ENCODE data around the gene RNLS.

RNLS gene

DNA sequence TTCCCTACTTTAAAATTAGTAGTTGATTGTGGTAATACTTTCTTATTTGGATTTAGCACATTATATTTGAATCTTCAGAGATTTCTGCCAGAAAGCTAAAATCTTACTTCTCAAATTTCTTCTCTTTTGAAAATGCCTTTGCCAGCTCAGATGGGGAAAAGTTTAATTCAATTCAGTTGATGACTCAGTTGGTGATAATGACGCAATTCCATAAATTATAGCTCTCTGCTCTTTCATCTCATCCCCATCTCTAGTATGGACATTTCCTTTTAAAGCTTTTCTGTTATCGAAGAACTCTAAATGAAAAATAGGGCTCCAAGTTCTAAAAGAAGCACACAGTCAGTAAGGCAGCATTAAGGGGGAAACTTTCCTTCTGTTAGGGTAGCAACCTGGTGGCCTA, 25.5 kb downstream of the RNLS start:
- no peak for DNase-seq (ENCODE audit: low spot score)
- TF ChIP-seq, protein P1, sequence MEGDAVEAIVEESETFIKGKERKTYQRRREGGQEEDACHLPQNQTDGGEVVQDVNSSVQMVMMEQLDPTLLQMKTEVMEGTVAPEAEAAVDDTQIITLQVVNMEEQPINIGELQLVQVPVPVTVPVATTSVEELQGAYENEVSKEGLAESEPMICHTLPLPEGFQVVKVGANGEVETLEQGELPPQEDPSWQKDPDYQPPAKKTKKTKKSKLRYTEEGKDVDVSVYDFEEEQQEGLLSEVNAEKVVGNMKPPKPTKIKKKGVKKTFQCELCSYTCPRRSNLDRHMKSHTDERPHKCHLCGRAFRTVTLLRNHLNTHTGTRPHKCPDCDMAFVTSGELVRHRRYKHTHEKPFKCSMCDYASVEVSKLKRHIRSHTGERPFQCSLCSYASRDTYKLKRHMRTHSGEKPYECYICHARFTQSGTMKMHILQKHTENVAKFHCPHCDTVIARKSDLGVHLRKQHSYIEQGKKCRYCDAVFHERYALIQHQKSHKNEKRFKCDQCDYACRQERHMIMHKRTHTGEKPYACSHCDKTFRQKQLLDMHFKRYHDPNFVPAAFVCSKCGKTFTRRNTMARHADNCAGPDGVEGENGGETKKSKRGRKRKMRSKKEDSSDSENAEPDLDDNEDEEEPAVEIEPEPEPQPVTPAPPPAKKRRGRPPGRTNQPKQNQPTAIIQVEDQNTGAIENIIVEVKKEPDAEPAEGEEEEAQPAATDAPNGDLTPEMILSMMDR (IDR thresholded peaks at IDR 0.05; ENCODE audit: borderline replicate concordance, control extremely low read depth, extremely low read depth, insufficient read depth, missing control alignments) = no peak
- in situ Hi-C loops (cut with MboI; ENCODE audit: low sequenced_read_pairs, unreplicated experiment) = loop anchor here (10.0 kb wide), 2 partner anchors 443 to 703 kb away; no protein-coding TSS in a partner anchor

GRCh38 chr10:88557256-88557655, 25.9 kb downstream of the RNLS start:
- in situ Hi-C loops (cut with MboI; ENCODE audit: low sequenced_read_pairs, unreplicated experiment) = loop anchor here (10.0 kb wide), 2 partner anchors 442 to 702 kb away; no protein-coding TSS in a partner anchor
- TF ChIP-seq, protein P1 (IDR thresholded peaks at IDR 0.05; ENCODE audit: borderline replicate concordance, control extremely low read depth, extremely low read depth, insufficient read depth, missing control alignments) = no peak
- no peak for DNase-seq (ENCODE audit: low spot score)

GRCh38 chr10:88555190-88555908, 27.8 kb downstream of the RNLS start:
- no peak for DNase-seq (ENCODE audit: low spot score)
- in situ Hi-C loops (cut with MboI; ENCODE audit: low sequenced_read_pairs, unreplicated experiment) = loop anchor here (10.0 kb wide), 2 partner anchors 441 to 701 kb away; no protein-coding TSS in a partner anchor
- TF ChIP-seq, protein P1 (IDR thresholded peaks at IDR 0.05; ENCODE audit: borderline replicate concordance, control extremely low read depth, extremely low read depth, insufficient read depth, missing control alignments) = no peak

DNA sequence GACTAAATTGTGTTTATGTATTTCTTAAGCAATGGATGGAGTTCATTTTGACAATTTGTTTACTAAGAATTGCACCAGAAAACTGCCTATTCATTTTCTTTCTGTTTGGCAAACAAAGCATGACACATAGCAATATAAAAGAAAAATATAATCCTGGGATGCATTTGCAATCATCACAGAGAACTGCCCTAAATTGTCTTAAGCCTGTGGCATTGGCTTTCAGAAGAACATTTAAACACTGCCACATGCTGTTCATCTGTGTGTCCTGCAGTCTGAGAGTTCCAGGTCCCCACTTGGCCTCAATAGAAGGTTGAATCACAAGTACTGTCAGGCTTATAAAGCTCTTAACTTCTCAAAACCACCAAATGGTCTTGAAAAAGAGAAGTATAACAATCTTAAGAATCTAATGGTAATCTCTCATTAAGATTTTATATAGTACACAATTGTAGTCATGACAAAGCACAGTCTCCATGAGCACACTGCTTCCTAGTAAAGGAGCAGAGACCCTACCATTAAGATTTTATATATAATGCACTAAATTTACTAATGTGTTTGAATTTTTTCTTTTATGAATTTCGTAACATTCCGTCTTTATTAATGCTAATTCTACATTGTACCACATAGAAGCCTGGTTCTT, 29.9 kb downstream of the RNLS start:
- TF ChIP-seq, protein P1 (IDR thresholded peaks at IDR 0.05; ENCODE audit: borderline replicate concordance, control extremely low read depth, extremely low read depth, insufficient read depth, missing control alignments) = peak; percentile 76
- peak; percentile 41 for DNase-seq (ENCODE audit: low spot score)
- in situ Hi-C loops (cut with MboI; ENCODE audit: low sequenced_read_pairs, unreplicated experiment) = loop anchor here (10.0 kb wide), 2 partner anchors 438 to 698 kb away; no protein-coding TSS in a partner anchor

GRCh38 chr10:88551246-88551645, 31.9 kb downstream of the RNLS start:
- no peak for DNase-seq (ENCODE audit: low spot score)
- TF ChIP-seq, protein P1 (IDR thresholded peaks at IDR 0.05; ENCODE audit: borderline replicate concordance, control extremely low read depth, extremely low read depth, insufficient read depth, missing control alignments) = no peak
- in situ Hi-C loops (cut with MboI; ENCODE audit: low sequenced_read_pairs, unreplicated experiment) = loop anchor here (10.0 kb wide), 2 partner anchors 436 to 696 kb away; no protein-coding TSS in a partner anchor

GRCh38 chr10:88546497-88546896, 36.6 kb downstream of the RNLS start:
- in situ Hi-C loops (cut with MboI; ENCODE audit: low sequenced_read_pairs, unreplicated experiment) = loop anchor here (10.0 kb wide), 1 partner anchor 152 kb away; no protein-coding TSS in a partner anchor
- TF ChIP-seq, protein P1 (IDR thresholded peaks at IDR 0.05; ENCODE audit: borderline replicate concordance, control extremely low read depth, extremely low read depth, insufficient read depth, missing control alignments) = no peak
- DNase-seq (ENCODE audit: low spot score) = no peak
